Mesendoderm (in vitro differentiated cells): ENCODE measurements around the gene RNF26.
A peak's percentile ranks its signal among the peaks of the same experiment; 100 is the strongest.

Experiments used
- DNase-seq: peaks from one replicate; pipeline ENCODE4 v3.0.0; 2013
- H2AK5ac ChIP-seq: 2 replicates; pipeline ENCODE4 v1.6.1; 2013; ENCODE audit warnings: low read length, inconsistent platforms
- H2BK120ac ChIP-seq: 2 replicates; pipeline ENCODE4 v1.6.1; 2013; ENCODE audit warnings: low read depth, mild to moderate bottlenecking, low read length, moderate library complexity, mixed read lengths
- H2BK15ac ChIP-seq: replicated peaks from 2 replicates; pipeline ENCODE4 v1.6.1; 2013; ENCODE audit warnings: low read depth, mild to moderate bottlenecking, moderate library complexity
- H2BK5ac ChIP-seq: 2 replicates; pipeline ENCODE4 v1.6.1; 2013; ENCODE audit warnings: low read length, inconsistent platforms
- H3K18ac ChIP-seq: 2 replicates; pipeline ENCODE4 v1.6.1; 2013; ENCODE audit warnings: mild to moderate bottlenecking, low read length, mixed read lengths
- H3K23ac ChIP-seq: one replicate; pipeline ENCODE4 v1.6.1; 2013; ENCODE audit warnings: low read length
- H3K27ac ChIP-seq: 2 replicates; pipeline ENCODE4 v1.5.1; 2013; ENCODE audit warnings: low read depth, mild to moderate bottlenecking, inconsistent platforms, low read length, moderate library complexity
- H3K27me3 ChIP-seq: 2 replicates; pipeline ENCODE4 v1.6.1; 2013; ENCODE audit warnings: low read length, control low read depth, mild to moderate bottlenecking, inconsistent platforms; ENCODE audit not compliant: insufficient read depth, poor library complexity
- H3K36me3 ChIP-seq: 2 replicates; pipeline ENCODE4 v1.6.1; 2013; ENCODE audit warnings: low read length, inconsistent platforms; ENCODE audit not compliant: control insufficient read depth, insufficient read depth
- H3K4ac ChIP-seq: one replicate; pipeline ENCODE4 v1.6.1; 2013; ENCODE audit warnings: low read depth, mild to moderate bottlenecking, low read length, moderate library complexity
- H3K4me1 ChIP-seq: 2 replicates; pipeline ENCODE4 v1.6.1; 2013; ENCODE audit warnings: low read depth, low read length, inconsistent platforms; ENCODE audit not compliant: control insufficient read depth
- H3K4me2 ChIP-seq: 2 replicates; pipeline ENCODE4 v1.6.1; 2013; ENCODE audit warnings: low read length
- H3K4me3 ChIP-seq: 2 replicates; pipeline ENCODE4 v1.5.1; 2013; ENCODE audit warnings: mild to moderate bottlenecking, low read length
- H3K56ac ChIP-seq: one replicate; pipeline ENCODE4 v1.6.1; 2013; ENCODE audit warnings: low read length
- H3K79me1 ChIP-seq: 2 replicates; pipeline ENCODE4 v1.6.1; 2013; ENCODE audit warnings: low read length, inconsistent platforms
- H3K79me2 ChIP-seq: 2 replicates; pipeline ENCODE4 v1.6.1; 2013; ENCODE audit warnings: mild to moderate bottlenecking, low read length; ENCODE audit not compliant: control insufficient read depth, insufficient read depth
- H3K9ac ChIP-seq: 2 replicates; pipeline ENCODE4 v1.6.1; 2013; ENCODE audit warnings: low read length, inconsistent platforms
- H4K5ac ChIP-seq: one replicate; pipeline ENCODE4 v1.6.1; 2013; ENCODE audit warnings: low read length
- H4K8ac ChIP-seq: one replicate; pipeline ENCODE4 v1.6.1; 2013; ENCODE audit warnings: low read depth, mild to moderate bottlenecking, control low read depth, low read length, moderate library complexity
- WGBS: extraction: QIAGEN DNeasy Blood & Tissue Kit; methylation state at CpG from one replicate; pipeline ENCODE4 v1.1.7; 2013; ENCODE audit warnings: low lambda C conversion rate, missing lambda C conversion rate; ENCODE audit not compliant: insufficient coverage; ENCODE audit errors: extremely low coverage; 5-methylcytosine and 5-hydroxymethylcytosine counted together

Gene RNF26

GRCh38 chr11:119316729-119317591, 17.4 kb upstream of the RNF26 start, which contains the start of gene MCAM:
Gene MCAM (minus strand): TSS chr11:119317130. CDS start chr11:119317101, 29 bp downstream.
- Histone ChIP-seq H3K4me3 (peak within 1 kb of the TSS; percentile 65), H2BK120ac (no peak within 1 kb of the TSS), H3K4me1 (peaks cover 37% of the 10 kb centered on the region), H3K23ac (peak within 1 kb of the TSS; percentile 89), H2BK5ac (no peak within 1 kb of the TSS), H3K27ac (peak within 1 kb of the TSS; percentile 84), H3K56ac (peak within 1 kb of the TSS; percentile 92), H3K4me2 (peak within 1 kb of the TSS; percentile 97), H2AK5ac (peak within 1 kb of the TSS; percentile 22), H4K5ac (no peak within 1 kb of the TSS), H4K8ac (no peak within 1 kb of the TSS), H3K79me1 (peaks cover 4% of the 10 kb centered on the region), H3K9ac (peak within 1 kb of the TSS; percentile 88), H2BK15ac (no peak within 1 kb of the TSS), H3K27me3 (no peaks in the 10 kb centered on the region), H3K18ac (peak within 1 kb of the TSS; percentile 63), H3K4ac (peak within 1 kb of the TSS; percentile 67), H3K79me2 (no peaks in the 10 kb centered on the region), H3K36me3 (peaks cover 4% of the 10 kb centered on the region)
- no CpG with 5 or more reads among the region's 74 CpGs for WGBS
- peak; percentile 75 for DNase-seq

GRCh38 chr11:119317592-119318239, 16.6 kb upstream of the RNF26 start:
- H2BK5ac ChIP-seq = peak overlapping the region; percentile 17
- DNase-seq = no peak
- H3K4me1 ChIP-seq = peaks cover 37% of the 10 kb centered on the region
- H3K36me3 ChIP-seq = peaks cover 2% of the 10 kb centered on the region
- H3K18ac ChIP-seq = peak overlapping the region; percentile 63
- H3K9ac ChIP-seq = peak overlapping the region; percentile 52
- peak overlapping the region; percentile 7 for H4K8ac ChIP-seq
- H3K23ac ChIP-seq = no peak overlapping the region
- H3K4me2 ChIP-seq = peak overlapping the region; percentile 52
- H3K27me3 ChIP-seq = no peaks in the 10 kb centered on the region
- no peak overlapping the region for H2BK15ac ChIP-seq
- H3K79me1 ChIP-seq = peaks cover 4% of the 10 kb centered on the region
- no CpG with 5 or more reads among the region's 14 CpGs for WGBS
- H2AK5ac ChIP-seq = peak overlapping the region; percentile 22
- no peak overlapping the region for H4K5ac ChIP-seq
- no peak overlapping the region for H2BK120ac ChIP-seq
- no peak overlapping the region for H3K4me3 ChIP-seq
- H3K4ac ChIP-seq = peak overlapping the region; percentile 67
- peak overlapping the region; percentile 92 for H3K56ac ChIP-seq
- H3K79me2 ChIP-seq = no peaks in the 10 kb centered on the region
- peak overlapping the region; percentile 84 for H3K27ac ChIP-seq

GRCh38 chr11:119318240-119319135, 15.8 kb upstream of the RNF26 start:
- peak overlapping the region; percentile 84 for H3K27ac ChIP-seq

GRCh38 chr11:119319136-119319699, 15.1 kb upstream of the RNF26 start:
- no CpG with 5 or more reads among the region's 8 CpGs for WGBS
- H3K23ac ChIP-seq = no peak overlapping the region
- peak overlapping the region; percentile 92 for H3K56ac ChIP-seq
- H2BK5ac ChIP-seq = peak overlapping the region; percentile 85
- H2BK15ac ChIP-seq = no peak overlapping the region
- H2AK5ac ChIP-seq = peak overlapping the region; percentile 38
- H4K8ac ChIP-seq = no peak overlapping the region
- H4K5ac ChIP-seq = peak overlapping the region; percentile 52
- H3K4me3 ChIP-seq = no peak overlapping the region
- H2BK120ac ChIP-seq = peak overlapping the region; percentile 20
- H3K4me2 ChIP-seq = no peak overlapping the region
- H3K4me1 ChIP-seq = peaks cover 37% of the 10 kb centered on the region
- peak overlapping the region; percentile 63 for H3K18ac ChIP-seq
- no peaks in the 10 kb centered on the region for H3K36me3 ChIP-seq
- no peak for DNase-seq
- H3K27ac ChIP-seq = peak overlapping the region; percentile 84
- peaks cover 4% of the 10 kb centered on the region for H3K79me1 ChIP-seq
- H3K27me3 ChIP-seq = no peaks in the 10 kb centered on the region
- peak overlapping the region; percentile 81 for H3K4ac ChIP-seq
- H3K9ac ChIP-seq = peak overlapping the region; percentile 52
- no peaks in the 10 kb centered on the region for H3K79me2 ChIP-seq

More at GRCh38 chr11:119318240-119319135, 15.8 kb upstream of the RNF26 start:
- Histone ChIP-seq H3K4me1 (peaks cover 37% of the 10 kb centered on the region), H3K36me3 (no peaks in the 10 kb centered on the region), H3K27me3 (no peaks in the 10 kb centered on the region), H3K4me3 (no peak overlapping the region), H2AK5ac (peak overlapping the region; percentile 38), H3K79me1 (peaks cover 4% of the 10 kb centered on the region), H3K23ac (no peak overlapping the region), H3K9ac (peak overlapping the region; percentile 52), H3K4ac (peak overlapping the region; percentile 81), H4K5ac (no peak overlapping the region), H3K18ac (peak overlapping the region; percentile 63), H2BK120ac (no peak overlapping the region), H4K8ac (peak overlapping the region; percentile 7), H2BK15ac (no peak overlapping the region), H3K4me2 (no peak overlapping the region), H2BK5ac (peak overlapping the region; percentile 85), H3K79me2 (no peaks in the 10 kb centered on the region), H3K56ac (peak overlapping the region; percentile 92)
- no CpG with 5 or more reads among the region's 22 CpGs for WGBS
- DNase-seq = peak; percentile 97

- peak overlapping the region; percentile 52 for H4K5ac ChIP-seq
- H3K4me3 ChIP-seq = no peak overlapping the region
- peak overlapping the region; percentile 85 for H2BK5ac ChIP-seq
- H3K79me2 ChIP-seq = no peaks in the 10 kb centered on the region
- no peak overlapping the region for H2BK15ac ChIP-seq
- peak overlapping the region; percentile 7 for H2AK5ac ChIP-seq
- no peaks in the 10 kb centered on the region for H3K36me3 ChIP-seq
- no peaks in the 10 kb centered on the region for H3K27me3 ChIP-seq
- peak overlapping the region; percentile 50 for H2BK120ac ChIP-seq
- peaks cover 2% of the 10 kb centered on the region for H3K79me1 ChIP-seq
- H3K27ac ChIP-seq = peak overlapping the region; percentile 84
- H3K4me1 ChIP-seq = peaks cover 37% of the 10 kb centered on the region
- no peak overlapping the region for H4K8ac ChIP-seq
- peak overlapping the region; percentile 92 for H3K56ac ChIP-seq
- peak overlapping the region; percentile 89 for H3K18ac ChIP-seq
- H3K4ac ChIP-seq = peak overlapping the region; percentile 82
- no peak overlapping the region for H3K4me2 ChIP-seq
- H3K9ac ChIP-seq = peak overlapping the region; percentile 31
- DNase-seq = no peak
- no CpG with 5 or more reads among the region's 11 CpGs for WGBS
- no peak overlapping the region for H3K23ac ChIP-seq
Observed at GRCh38 chr11:119319700-119320239, 14.6 kb upstream of the RNF26 start.
